ENCODE results near the gene FAM81A.

FAM81A gene

GRCh38 chr15:59543721-59544547 is 105.9 kb downstream of the FAM81A start:
- DNase-seq (ENCODE audit: low spot score): no peak

- no peak for DNase-seq (ENCODE audit: low spot score)
Measured at GRCh38 chr15:59545573-59545972, 107.6 kb downstream of the FAM81A start.

DNA sequence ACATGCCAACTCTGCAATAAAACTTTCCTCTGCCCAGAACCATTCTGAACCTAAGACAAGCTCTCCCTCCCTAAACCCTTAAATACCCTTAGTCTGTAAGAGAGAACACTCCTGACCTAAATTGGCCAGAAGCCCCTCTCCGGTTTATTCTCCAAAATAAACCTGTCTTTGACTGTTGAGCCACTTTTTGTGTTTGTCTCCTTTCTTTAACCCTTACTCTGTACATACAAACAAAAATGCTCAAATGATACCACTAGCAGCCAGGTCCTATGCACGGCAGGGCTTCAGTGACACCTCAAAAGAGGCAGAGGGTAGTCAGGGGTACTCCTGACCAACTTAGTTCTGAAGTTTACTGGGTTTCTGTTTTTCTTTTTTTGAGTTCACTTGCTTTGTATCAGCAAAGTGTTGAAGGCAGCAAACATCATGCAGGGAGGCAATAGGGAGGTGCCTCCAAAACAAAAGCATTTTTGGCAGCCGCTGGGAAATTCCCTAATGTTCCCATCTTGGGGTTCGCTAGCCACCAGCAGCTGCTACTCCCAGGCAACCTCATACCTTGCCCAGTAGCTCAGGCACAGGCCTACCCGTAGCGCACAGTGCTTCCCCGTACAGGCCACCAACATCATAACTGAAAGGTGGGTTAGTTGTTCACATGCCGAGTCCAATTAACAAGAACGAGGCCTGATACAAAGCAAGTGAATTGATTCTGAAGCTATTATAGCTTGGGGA is 110.7 kb downstream of the FAM81A start:
- DNase-seq (ENCODE audit: low spot score): no peak

DNA sequence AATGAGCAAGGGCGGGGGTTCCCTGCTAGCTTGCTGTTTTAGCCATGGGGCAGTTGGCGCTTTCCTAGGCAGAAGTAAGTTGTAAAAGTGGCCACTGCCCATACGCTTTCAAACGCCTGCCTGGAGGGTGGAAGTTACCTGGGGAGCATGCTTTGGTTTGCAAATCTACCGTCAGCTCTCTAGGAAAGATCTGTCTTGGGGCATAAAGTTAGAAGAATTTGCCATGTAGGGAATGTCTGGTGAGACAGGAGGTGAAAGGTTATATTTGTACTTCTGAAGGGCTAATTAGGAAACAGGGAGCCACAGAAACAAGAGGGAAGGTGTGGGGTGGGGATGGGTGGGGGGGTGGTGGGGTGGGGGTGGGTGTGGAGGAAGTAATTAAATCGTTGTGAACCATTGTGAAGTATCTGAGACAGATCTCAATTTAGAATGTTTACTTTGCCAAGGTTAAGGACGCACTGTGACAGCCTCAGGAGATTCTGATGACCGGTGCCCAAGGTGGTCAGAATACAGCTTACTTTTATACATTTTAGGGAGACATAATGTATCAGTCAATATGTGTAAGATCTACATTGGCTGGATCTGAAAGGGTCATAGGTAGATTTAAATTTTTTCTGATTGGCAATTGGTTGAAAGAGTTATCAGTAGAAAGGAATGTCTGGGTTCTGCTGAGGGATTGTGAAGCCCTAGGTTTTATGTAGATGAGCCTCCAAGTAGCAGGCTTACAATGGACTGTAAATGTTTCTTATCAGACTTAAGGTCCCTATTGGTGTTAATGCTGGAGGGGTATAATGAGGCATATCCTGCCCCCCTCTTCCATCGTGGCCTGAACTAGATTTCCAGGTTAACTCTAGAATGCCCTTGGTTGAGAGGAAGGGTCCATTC is 111.6 kb downstream of the FAM81A start:
- no peak for DNase-seq (ENCODE audit: low spot score)

GRCh38 chr15:59550530-59550929 is 112.5 kb downstream of the FAM81A start:
- DNase-seq (ENCODE audit: low spot score): no peak

GRCh38 chr15:59550956-59551355 is 113.0 kb downstream of the FAM81A start:
- no peak for DNase-seq (ENCODE audit: low spot score)

- no peak for DNase-seq (ENCODE audit: low spot score)
Measured at GRCh38 chr15:59553879-59554735, 116.1 kb downstream of the FAM81A start.

- DNase-seq (ENCODE audit: low spot score): no peak
Measured at GRCh38 chr15:59555696-59556095, 117.7 kb downstream of the FAM81A start.

GRCh38 chr15:59556380-59556779 is 118.4 kb downstream of the FAM81A start:
- no peak for DNase-seq (ENCODE audit: low spot score)

DNA sequence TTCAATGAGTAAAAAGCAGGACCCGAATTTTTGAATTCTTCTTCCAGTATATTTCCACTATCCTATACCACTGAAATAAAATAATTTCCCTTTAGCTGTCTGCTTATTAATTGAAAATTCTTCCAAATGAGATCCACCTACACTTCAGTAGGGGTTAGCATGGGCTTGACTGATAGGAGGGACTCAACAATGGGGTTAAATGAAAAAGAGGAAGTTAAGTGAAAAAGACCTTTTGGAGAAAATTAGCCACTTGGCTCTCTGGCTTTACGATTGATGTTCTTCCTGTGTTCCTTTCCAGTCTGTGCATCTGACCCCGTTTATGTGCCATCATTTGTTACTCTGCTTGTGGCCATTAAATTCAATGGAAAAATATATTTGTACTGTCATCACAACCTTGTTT is 119.6 kb downstream of the FAM81A start:
- DNase-seq (ENCODE audit: low spot score): no peak

GRCh38 chr15:59558851-59559250 is 120.9 kb downstream of the FAM81A start:
- no peak for DNase-seq (ENCODE audit: low spot score)

GRCh38 chr15:59561547-59561946 is 123.6 kb downstream of the FAM81A start:
- DNase-seq (ENCODE audit: low spot score): no peak

- no peak for DNase-seq (ENCODE audit: low spot score)
Measured at GRCh38 chr15:59562448-59563186, 124.6 kb downstream of the FAM81A start.

- no peak for DNase-seq (ENCODE audit: low spot score)
Measured at GRCh38 chr15:59565299-59565698, 127.3 kb downstream of the FAM81A start.

DNA sequence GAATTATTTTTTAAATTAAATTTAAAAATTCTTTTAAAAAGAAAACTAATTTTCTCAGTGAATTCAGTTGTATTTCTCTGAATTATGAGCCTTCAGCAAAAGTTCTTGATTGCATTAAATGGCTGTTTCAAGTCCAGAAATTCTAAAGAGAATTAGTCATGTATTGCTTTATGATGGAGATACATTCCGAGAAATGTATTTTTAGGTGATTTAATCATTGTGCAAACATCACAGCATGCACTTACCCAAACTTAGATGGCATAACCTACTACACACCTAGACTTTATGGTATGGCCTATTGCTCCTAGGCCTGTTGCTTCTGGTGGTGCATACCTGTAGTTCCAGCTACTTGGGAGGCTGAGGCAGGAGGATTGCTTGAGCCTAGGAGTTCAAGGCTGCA is 129.3 kb downstream of the FAM81A start:
- no peak for DNase-seq (ENCODE audit: low spot score)

DNA sequence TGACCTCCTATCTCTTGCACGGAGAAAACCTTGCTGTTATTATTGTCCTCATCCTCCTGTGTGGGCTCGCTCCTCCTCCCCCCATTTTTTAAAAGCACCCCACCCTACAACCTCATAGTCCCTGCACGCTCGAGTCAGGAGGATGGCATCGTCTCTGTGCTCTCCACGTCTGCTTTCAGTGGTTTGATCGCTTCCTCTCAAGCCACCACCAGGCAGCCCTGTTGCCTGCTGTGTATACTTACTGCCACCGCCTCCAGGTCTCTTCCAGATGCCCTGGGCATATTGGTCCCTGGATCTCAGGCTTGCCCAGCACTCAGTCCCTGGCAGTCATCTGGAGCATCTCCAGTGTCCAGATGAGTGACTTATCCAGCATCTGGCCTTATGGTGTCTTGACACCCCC is 131.5 kb downstream of the FAM81A start:
- no peak for DNase-seq (ENCODE audit: low spot score)

- DNase-seq (ENCODE audit: low spot score): no peak
Measured at GRCh38 chr15:59570315-59570714, 132.3 kb downstream of the FAM81A start.

DNA sequence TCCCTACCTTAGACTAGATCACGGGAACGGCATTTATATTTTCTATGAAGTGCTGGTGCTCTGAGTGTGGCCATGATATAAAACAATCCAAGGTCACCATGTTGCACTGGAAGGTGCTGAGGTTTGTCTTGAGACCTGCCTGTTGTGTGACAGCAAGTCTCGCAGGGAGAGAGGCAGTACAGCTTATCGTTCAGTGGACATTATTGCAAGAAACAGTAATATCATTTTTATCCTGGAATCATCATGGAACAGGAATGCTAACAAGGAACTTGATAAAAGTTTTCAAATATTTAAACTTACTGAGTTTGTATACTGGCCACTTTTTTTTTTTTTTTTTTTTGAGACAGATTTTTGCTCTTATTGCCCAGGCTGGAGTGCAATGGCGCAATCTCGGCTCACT is 133.6 kb downstream of the FAM81A start:
- DNase-seq (ENCODE audit: low spot score): no peak

Measured in CD4-positive, alpha-beta T cell treated with Interleukin-2 at 100 ng/mL for 4 hours (primary cell).